ENCODE data around the gene LRRC1. TPM values are rescaled to one million over a fixed set of nuclear protein-coding genes. Genes with fewer than 3 reads are reported as not detected.

Gene LRRC1
- total RNA-seq, 2 experiments from 2014 or later: 4.5 to 4.6 TPM

DNA sequence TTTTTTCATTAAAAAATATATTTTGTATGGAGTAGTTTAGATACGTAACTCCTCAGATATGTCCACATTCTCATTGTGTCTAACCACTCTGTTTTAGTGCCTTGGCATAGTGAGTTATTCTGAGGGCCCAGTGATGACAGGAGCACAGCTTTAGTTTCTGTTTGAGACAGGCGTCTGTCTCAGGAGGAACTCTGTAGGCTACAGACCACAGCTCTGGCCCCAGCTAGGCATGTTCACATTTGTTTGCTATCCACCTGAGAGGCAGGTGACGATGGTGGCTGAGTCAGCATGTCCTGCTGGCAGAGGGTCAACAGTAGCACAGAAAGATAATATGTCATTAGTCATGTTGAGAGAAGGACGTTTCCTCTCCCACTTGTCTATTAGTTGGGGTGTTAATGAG is 16.3 kb downstream of the LRRC1 start:
- CTCF ChIA-PET: interaction anchor here (1.7 kb wide), 1 partner anchor 92 kb away, joined by 5 read pairs; no protein-coding TSS in a partner anchor
- Mint-ChIP-seq H3K9me3 (ENCODE audit: low read depth) (no peaks in the 10 kb centered on the region), H3K36me3 (no peaks in the 10 kb centered on the region), H3K4me3 (no peak overlapping the region), H3K27ac (peak overlapping the region; percentile 48), H3K27me3 (no peaks in the 10 kb centered on the region), H3K4me1 (peaks cover 7% of the 10 kb centered on the region)
- ATAC-seq: peak; percentile 69
- peak; percentile 48 for DNase-seq

GRCh38 chr6:53811746-53812145 is 16.9 kb downstream of the LRRC1 start:
- ATAC-seq (no peak), DNase-seq (no peak)
- H3K36me3 Mint-ChIP-seq: no peaks in the 10 kb centered on the region
- no peaks in the 10 kb centered on the region for H3K9me3 Mint-ChIP-seq (ENCODE audit: low read depth)
- CTCF ChIA-PET: interaction anchor here (1.7 kb wide), 1 partner anchor 93 kb away, joined by 5 read pairs; no protein-coding TSS in a partner anchor
- H3K4me3 Mint-ChIP-seq: no peak overlapping the region
- no peak overlapping the region for H3K27ac Mint-ChIP-seq
- no peaks in the 10 kb centered on the region for H3K27me3 Mint-ChIP-seq
- peaks cover 7% of the 10 kb centered on the region for H3K4me1 Mint-ChIP-seq

- ATAC-seq (no peak), DNase-seq (no peak)
- H3K4me3 Mint-ChIP-seq: no peak overlapping the region
- CTCF ChIA-PET: interaction anchor here (1.0 kb wide), 1 partner anchor 12 kb away, joined by 3 read pairs; no protein-coding TSS in a partner anchor
- H3K9me3 Mint-ChIP-seq (ENCODE audit: low read depth): no peaks in the 10 kb centered on the region
- peaks cover 7% of the 10 kb centered on the region for H3K4me1 Mint-ChIP-seq
- no peaks in the 10 kb centered on the region for H3K27me3 Mint-ChIP-seq
- no peak overlapping the region for H3K27ac Mint-ChIP-seq
- H3K36me3 Mint-ChIP-seq: no peaks in the 10 kb centered on the region
Observed at GRCh38 chr6:53813096-53813495, 18.3 kb downstream of the LRRC1 start.

- H3K4me1 Mint-ChIP-seq: peaks cover 7% of the 10 kb centered on the region
- no peak for DNase-seq
- H3K36me3 Mint-ChIP-seq: no peaks in the 10 kb centered on the region
- H3K27ac Mint-ChIP-seq: no peak overlapping the region
- CTCF ChIA-PET: interaction anchor here (1.0 to 1.6 kb wide), 2 partner anchors 12 to 95 kb away, joined by 3 to 4 read pairs; no protein-coding TSS in a partner anchor
- no peaks in the 10 kb centered on the region for H3K9me3 Mint-ChIP-seq (ENCODE audit: low read depth)
- no peak overlapping the region for H3K4me3 Mint-ChIP-seq
- H3K27me3 Mint-ChIP-seq: no peaks in the 10 kb centered on the region
- no peak for ATAC-seq
Observed at GRCh38 chr6:53813801-53814200, 19.0 kb downstream of the LRRC1 start.

DNA sequence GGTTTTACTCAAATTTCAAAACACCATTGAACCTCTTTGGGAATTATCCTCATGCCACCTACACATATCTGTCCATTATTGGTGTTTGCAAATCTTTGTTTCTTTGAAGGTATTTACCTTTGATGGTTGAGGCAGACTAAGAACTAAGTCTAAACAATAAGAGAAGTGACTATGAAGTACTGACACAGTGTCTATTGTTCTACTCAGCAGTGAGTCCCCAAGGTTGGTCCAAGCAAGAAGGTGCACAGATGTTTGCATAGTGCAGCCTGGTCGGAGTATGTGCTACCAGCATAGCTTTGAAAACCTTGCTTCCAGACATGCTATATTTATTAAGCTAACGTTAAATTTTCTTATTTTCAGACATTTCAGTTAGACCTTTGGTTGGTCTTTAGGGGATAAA is 19.5 kb downstream of the LRRC1 start:
- Mint-ChIP-seq H3K9me3 (ENCODE audit: low read depth) (no peaks in the 10 kb centered on the region), H3K27me3 (no peaks in the 10 kb centered on the region), H3K4me1 (peaks cover 7% of the 10 kb centered on the region), H3K36me3 (no peaks in the 10 kb centered on the region), H3K4me3 (no peak overlapping the region), H3K27ac (no peak overlapping the region)
- CTCF ChIA-PET: interaction anchor here (1.6 kb wide), 1 partner anchor 96 kb away, joined by 4 read pairs; no protein-coding TSS in a partner anchor
- ATAC-seq (no peak), DNase-seq (no peak)

GRCh38 chr6:53815381-53816119 is 20.7 kb downstream of the LRRC1 start:
- H3K36me3 Mint-ChIP-seq: no peaks in the 10 kb centered on the region
- H3K27me3 Mint-ChIP-seq: no peaks in the 10 kb centered on the region
- H3K9me3 Mint-ChIP-seq (ENCODE audit: low read depth): no peaks in the 10 kb centered on the region
- ATAC-seq (no peak), DNase-seq (no peak)
- H3K4me1 Mint-ChIP-seq: peaks cover 7% of the 10 kb centered on the region
- CTCF ChIA-PET: interaction anchor here (1.0 to 1.6 kb wide), 3 partner anchors 14 to 97 kb away, joined by 3 to 4 read pairs (median 4); no protein-coding TSS in a partner anchor
- H3K4me3 Mint-ChIP-seq: no peak overlapping the region
- H3K27ac Mint-ChIP-seq: no peak overlapping the region

- CTCF ChIA-PET: no interaction called here
- Mint-ChIP-seq H3K27ac (no peak overlapping the region), H3K4me3 (no peak overlapping the region), H3K4me1 (no peaks in the 10 kb centered on the region), H3K27me3 (no peaks in the 10 kb centered on the region), H3K9me3 (ENCODE audit: low read depth) (no peaks in the 10 kb centered on the region), H3K36me3 (no peaks in the 10 kb centered on the region)
- ATAC-seq (no peak), DNase-seq (no peak)
Observed at GRCh38 chr6:53818858-53819609, 24.2 kb downstream of the LRRC1 start.

- DNase-seq: no peak
- CTCF ChIA-PET: no interaction called here
- Mint-ChIP-seq H3K4me1 (peaks cover 6% of the 10 kb centered on the region), H3K9me3 (ENCODE audit: low read depth) (no peaks in the 10 kb centered on the region), H3K27ac (no peak overlapping the region), H3K36me3 (no peaks in the 10 kb centered on the region), H3K27me3 (no peaks in the 10 kb centered on the region), H3K4me3 (no peak overlapping the region)
- no peak for ATAC-seq
Observed at GRCh38 chr6:53822401-53823125, 27.8 kb downstream of the LRRC1 start.

GRCh38 chr6:53824714-53825113 is 29.9 kb downstream of the LRRC1 start:
- H3K9me3 Mint-ChIP-seq (ENCODE audit: low read depth): no peaks in the 10 kb centered on the region
- no peaks in the 10 kb centered on the region for H3K36me3 Mint-ChIP-seq
- DNase-seq (no peak), ATAC-seq (no peak)
- peaks cover 7% of the 10 kb centered on the region for H3K4me1 Mint-ChIP-seq
- CTCF ChIA-PET: no interaction called here
- no peak overlapping the region for H3K4me3 Mint-ChIP-seq
- H3K27ac Mint-ChIP-seq: no peak overlapping the region
- no peaks in the 10 kb centered on the region for H3K27me3 Mint-ChIP-seq

GRCh38 chr6:53825532-53826321 is 30.9 kb downstream of the LRRC1 start:
- Mint-ChIP-seq H3K4me3 (no peak overlapping the region), H3K9me3 (ENCODE audit: low read depth) (no peaks in the 10 kb centered on the region), H3K27me3 (no peaks in the 10 kb centered on the region), H3K4me1 (peaks cover 7% of the 10 kb centered on the region), H3K36me3 (no peaks in the 10 kb centered on the region), H3K27ac (no peak overlapping the region)
- CTCF ChIA-PET: no interaction called here
- no peak for ATAC-seq
- no peak for DNase-seq

- CTCF ChIA-PET: no interaction called here
- Mint-ChIP-seq H3K27me3 (no peaks in the 10 kb centered on the region), H3K36me3 (no peaks in the 10 kb centered on the region), H3K9me3 (ENCODE audit: low read depth) (no peaks in the 10 kb centered on the region), H3K27ac (no peak overlapping the region), H3K4me1 (peaks cover 7% of the 10 kb centered on the region), H3K4me3 (no peak overlapping the region)
- no peak for ATAC-seq
- no peak for DNase-seq
Observed at GRCh38 chr6:53827531-53827930, 32.7 kb downstream of the LRRC1 start.

GRCh38 chr6:53828215-53828614 is 33.4 kb downstream of the LRRC1 start:
- Mint-ChIP-seq H3K4me1 (peaks cover 7% of the 10 kb centered on the region), H3K27me3 (no peaks in the 10 kb centered on the region), H3K9me3 (ENCODE audit: low read depth) (no peaks in the 10 kb centered on the region), H3K36me3 (no peaks in the 10 kb centered on the region), H3K27ac (no peak overlapping the region), H3K4me3 (no peak overlapping the region)
- ATAC-seq (no peak), DNase-seq (no peak)
- CTCF ChIA-PET: no interaction called here

Data from activated CD8-positive, alpha-beta memory T cell treated with anti-CD3 and anti-CD28 coated beads, Interleukin-2, amount 10 ng/mL, durations not matched to agents 7 days and 5 days (primary cell).